ENCODE measurements around the gene AASS.
"Not testable (repeated sequence)": the region's sequence is repeated elsewhere in the genome, so short reads cannot be mapped to it uniquely, and the experiment has no call there.

AASS gene

GRCh38 chr7:122136078-122136477 lies 8.0 kb downstream of the AASS start:
- WGBS = 100% methylated on average over 1 of the region's 3 CpGs
- H2BK12ac ChIP-seq (ENCODE audit: low read length in 2 of 2) = no peak overlapping the region
- no peak overlapping the region for H3K14ac ChIP-seq (ENCODE audit: low read length in 2 of 2)

DNA sequence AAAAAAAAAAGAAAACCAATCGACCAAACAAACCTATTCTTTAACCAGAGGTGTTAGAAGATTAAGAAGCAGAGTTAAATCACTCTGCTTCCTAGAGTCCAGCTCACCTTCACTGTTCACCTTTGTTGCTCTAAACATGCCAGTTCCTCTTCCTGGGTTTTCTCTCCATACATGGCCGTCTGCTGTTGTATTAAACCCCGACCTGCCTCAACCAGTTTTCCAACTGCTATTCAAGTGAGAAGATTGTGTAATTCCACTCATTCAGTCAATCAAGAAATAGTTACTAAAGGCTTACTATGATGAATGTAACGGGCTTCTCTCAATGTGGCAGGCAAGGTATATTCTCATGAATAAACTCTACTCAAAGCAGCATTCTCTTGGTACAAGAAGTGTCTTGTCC lies 8.8 kb downstream of the AASS start:
- Histone ChIP-seq H3K27me3 (ENCODE audit: control insufficient read depth in 1 of 2, insufficient read depth in 1 of 2, low read length in 2 of 2) (no peaks in the 10 kb centered on the region), H2AK5ac (ENCODE audit: low read length, severe bottlenecking) (no peak overlapping the region), H3K14ac (ENCODE audit: low read length in 2 of 2) (no peak overlapping the region), H3K4me3 (ENCODE audit: insufficient read depth in 1 of 2, low read depth in 1 of 2, low read length in 2 of 2) (no peak overlapping the region), H4K8ac (ENCODE audit: low read length) (no peak overlapping the region), H3K27ac (ENCODE audit: low read length, poor library complexity, severe bottlenecking) (no peak overlapping the region), H2BK120ac (ENCODE audit: low read depth, low read length) (no peak overlapping the region), H3K9me3 (ENCODE audit: control insufficient read depth, low read length) (no peaks in the 10 kb centered on the region), H2AFZ (ENCODE audit: low read depth, low read length) (no peak overlapping the region), H3K23ac (ENCODE audit: low read length in 2 of 2) (no peak overlapping the region), H3K9ac (ENCODE audit: low read length) (no peak overlapping the region), H3K4me2 (ENCODE audit: low read length, poor library complexity, severe bottlenecking) (no peak overlapping the region), H2BK5ac (ENCODE audit: low read depth, low read length, poor library complexity, severe bottlenecking) (no peak overlapping the region), H3K4me1 (ENCODE audit: control insufficient read depth, insufficient read depth, low read depth, low read length) (no peaks in the 10 kb centered on the region), H3K18ac (ENCODE audit: low read depth in 1 of 2, low read length in 2 of 2) (no peak overlapping the region), H3K4ac (ENCODE audit: low read depth in 1 of 2, low read length in 2 of 2) (no peak overlapping the region), H3K36me3 (ENCODE audit: control insufficient read depth in 1 of 2, insufficient read depth in 2 of 2, low read depth in 1 of 2, low read length in 2 of 2) (no peaks in the 10 kb centered on the region), H3K79me1 (replicated peaks; ENCODE audit: low read length, poor library complexity, severe bottlenecking) (peaks cover 12% of the 10 kb centered on the region), H2BK15ac (ENCODE audit: low read depth, poor library complexity, severe bottlenecking) (no peak overlapping the region), H4K91ac (ENCODE audit: low read length) (no peak overlapping the region), H2BK12ac (ENCODE audit: low read length in 2 of 2) (no peak overlapping the region)
- WGBS = 95% methylated on average over 2 of the region's 4 CpGs
- DNase-seq = no peak

More at GRCh38 chr7:122136078-122136477, 8.0 kb downstream of the AASS start:
- H2BK120ac ChIP-seq (ENCODE audit: low read depth, low read length) = no peak overlapping the region
- no peak overlapping the region for H2BK5ac ChIP-seq (ENCODE audit: low read depth, low read length, poor library complexity, severe bottlenecking)
- no peak overlapping the region for H3K4me2 ChIP-seq (ENCODE audit: low read length, poor library complexity, severe bottlenecking)
- no peak overlapping the region for H2AK5ac ChIP-seq (ENCODE audit: low read length, severe bottlenecking)
- peak; percentile 23 for DNase-seq
- H4K91ac ChIP-seq (ENCODE audit: low read length) = no peak overlapping the region
- H3K4ac ChIP-seq (ENCODE audit: low read depth in 1 of 2, low read length in 2 of 2) = no peak overlapping the region
- H3K9me3 ChIP-seq (ENCODE audit: control insufficient read depth, low read length) = no peaks in the 10 kb centered on the region
- H3K4me1 ChIP-seq (ENCODE audit: control insufficient read depth, insufficient read depth, low read depth, low read length) = no peaks in the 10 kb centered on the region
- peak overlapping the region in 1 of 2 experiments; percentile 78 for H3K4me3 ChIP-seq (ENCODE audit: insufficient read depth in 1 of 2, low read depth in 1 of 2, low read length in 2 of 2)
- H3K18ac ChIP-seq (ENCODE audit: low read depth in 1 of 2, low read length in 2 of 2) = no peak overlapping the region
- H2AFZ ChIP-seq (ENCODE audit: low read depth, low read length) = no peak overlapping the region
- no peaks in the 10 kb centered on the region for H3K36me3 ChIP-seq (ENCODE audit: control insufficient read depth in 1 of 2, insufficient read depth in 2 of 2, low read depth in 1 of 2, low read length in 2 of 2)
- H3K9ac ChIP-seq (ENCODE audit: low read length) = peak overlapping the region; percentile 86
- H3K23ac ChIP-seq (ENCODE audit: low read length in 2 of 2) = no peak overlapping the region
- peaks cover 14% of the 10 kb centered on the region for H3K79me1 ChIP-seq (replicated peaks; ENCODE audit: low read length, poor library complexity, severe bottlenecking)
- no peaks in the 10 kb centered on the region for H3K27me3 ChIP-seq (ENCODE audit: control insufficient read depth in 1 of 2, insufficient read depth in 1 of 2, low read length in 2 of 2)
- H2BK15ac ChIP-seq (ENCODE audit: low read depth, poor library complexity, severe bottlenecking) = no peak overlapping the region
- no peak overlapping the region for H4K8ac ChIP-seq (ENCODE audit: low read length)
- no peak overlapping the region for H3K27ac ChIP-seq (ENCODE audit: low read length, poor library complexity, severe bottlenecking)

GRCh38 chr7:122134793-122135192 lies 9.3 kb downstream of the AASS start:
- not testable (repeated sequence) for H3K27ac ChIP-seq (ENCODE audit: low read length, poor library complexity, severe bottlenecking); H2BK5ac ChIP-seq (ENCODE audit: low read depth, low read length, poor library complexity, severe bottlenecking); H3K23ac ChIP-seq (ENCODE audit: low read length in 2 of 2); H2BK12ac ChIP-seq (ENCODE audit: low read length in 2 of 2); H3K4me3 ChIP-seq (ENCODE audit: insufficient read depth in 1 of 2, low read depth in 1 of 2, low read length in 2 of 2); H3K18ac ChIP-seq (ENCODE audit: low read depth in 1 of 2, low read length in 2 of 2); H4K91ac ChIP-seq (ENCODE audit: low read length); H3K14ac ChIP-seq (ENCODE audit: low read length in 2 of 2); H4K8ac ChIP-seq (ENCODE audit: low read length); H3K4ac ChIP-seq (ENCODE audit: low read depth in 1 of 2, low read length in 2 of 2); H3K36me3 ChIP-seq (ENCODE audit: control insufficient read depth in 1 of 2, insufficient read depth in 2 of 2, low read depth in 1 of 2, low read length in 2 of 2); H2BK15ac ChIP-seq (ENCODE audit: low read depth, poor library complexity, severe bottlenecking); H3K27me3 ChIP-seq (ENCODE audit: control insufficient read depth in 1 of 2, insufficient read depth in 1 of 2, low read length in 2 of 2); DNase-seq; H3K9me3 ChIP-seq (ENCODE audit: control insufficient read depth, low read length); H3K4me1 ChIP-seq (ENCODE audit: control insufficient read depth, insufficient read depth, low read depth, low read length); H2BK120ac ChIP-seq (ENCODE audit: low read depth, low read length); H2AFZ ChIP-seq (ENCODE audit: low read depth, low read length); H3K9ac ChIP-seq (ENCODE audit: low read length); H3K4me2 ChIP-seq (ENCODE audit: low read length, poor library complexity, severe bottlenecking); H2AK5ac ChIP-seq (ENCODE audit: low read length, severe bottlenecking)
- WGBS = 100% methylated on average over 3 of the region's 3 CpGs
- H3K79me1 ChIP-seq (replicated peaks; ENCODE audit: low read length, poor library complexity, severe bottlenecking) = peaks cover 12% of the 10 kb centered on the region

DNA sequence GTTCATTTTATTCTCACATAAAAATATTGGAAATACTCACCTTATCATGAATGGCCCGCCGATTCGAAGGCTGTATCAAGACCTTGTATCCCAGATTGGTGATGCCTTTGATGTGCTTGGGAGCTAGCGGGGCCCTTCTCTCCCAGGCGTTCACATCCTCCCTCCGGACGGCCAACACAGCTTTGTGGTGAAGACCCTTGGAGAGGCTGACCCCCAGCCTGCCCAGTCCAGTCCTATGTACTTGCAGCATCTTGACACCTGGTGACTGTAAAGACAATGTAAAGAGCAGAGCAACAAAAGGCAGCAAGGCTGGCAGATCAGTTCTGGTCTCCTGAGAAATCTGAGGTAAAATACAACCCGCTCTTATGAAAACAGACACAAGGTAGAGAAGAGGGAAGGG lies 10.6 kb downstream of the AASS start:
- Histone ChIP-seq H3K9ac (ENCODE audit: low read length) (no peak overlapping the region), H3K18ac (ENCODE audit: low read depth in 1 of 2, low read length in 2 of 2) (no peak overlapping the region), H2AFZ (ENCODE audit: low read depth, low read length) (no peak overlapping the region), H3K4me3 (ENCODE audit: insufficient read depth in 1 of 2, low read depth in 1 of 2, low read length in 2 of 2) (no peak overlapping the region), H2BK12ac (ENCODE audit: low read length in 2 of 2) (peak overlapping the region in 1 of 2 experiments; percentile 42), H3K27me3 (ENCODE audit: control insufficient read depth in 1 of 2, insufficient read depth in 1 of 2, low read length in 2 of 2) (no peaks in the 10 kb centered on the region), H4K91ac (ENCODE audit: low read length) (no peak overlapping the region), H3K14ac (ENCODE audit: low read length in 2 of 2) (no peak overlapping the region), H4K8ac (ENCODE audit: low read length) (peak overlapping the region; percentile 60), H3K23ac (ENCODE audit: low read length in 2 of 2) (no peak overlapping the region), H2BK15ac (ENCODE audit: low read depth, poor library complexity, severe bottlenecking) (no peak overlapping the region), H3K9me3 (ENCODE audit: control insufficient read depth, low read length) (no peaks in the 10 kb centered on the region), H2AK5ac (ENCODE audit: low read length, severe bottlenecking) (no peak overlapping the region), H3K27ac (ENCODE audit: low read length, poor library complexity, severe bottlenecking) (no peak overlapping the region), H3K4ac (ENCODE audit: low read depth in 1 of 2, low read length in 2 of 2) (no peak overlapping the region), H3K4me2 (ENCODE audit: low read length, poor library complexity, severe bottlenecking) (no peak overlapping the region), H3K4me1 (ENCODE audit: control insufficient read depth, insufficient read depth, low read depth, low read length) (no peaks in the 10 kb centered on the region), H2BK120ac (ENCODE audit: low read depth, low read length) (no peak overlapping the region), H3K79me1 (replicated peaks; ENCODE audit: low read length, poor library complexity, severe bottlenecking) (peaks cover 9% of the 10 kb centered on the region), H2BK5ac (ENCODE audit: low read depth, low read length, poor library complexity, severe bottlenecking) (no peak overlapping the region), H3K36me3 (ENCODE audit: control insufficient read depth in 1 of 2, insufficient read depth in 2 of 2, low read depth in 1 of 2, low read length in 2 of 2) (no peaks in the 10 kb centered on the region)
- WGBS = 97% methylated on average over 8 of the region's 8 CpGs
- no peak for DNase-seq
